ENCODE data around the gene SNRNP35.
"Not testable (repeated sequence)": the region's sequence is repeated elsewhere in the genome, so short reads cannot be mapped to it uniquely, and the experiment has no call there.

The SNRNP35 gene

DNA sequence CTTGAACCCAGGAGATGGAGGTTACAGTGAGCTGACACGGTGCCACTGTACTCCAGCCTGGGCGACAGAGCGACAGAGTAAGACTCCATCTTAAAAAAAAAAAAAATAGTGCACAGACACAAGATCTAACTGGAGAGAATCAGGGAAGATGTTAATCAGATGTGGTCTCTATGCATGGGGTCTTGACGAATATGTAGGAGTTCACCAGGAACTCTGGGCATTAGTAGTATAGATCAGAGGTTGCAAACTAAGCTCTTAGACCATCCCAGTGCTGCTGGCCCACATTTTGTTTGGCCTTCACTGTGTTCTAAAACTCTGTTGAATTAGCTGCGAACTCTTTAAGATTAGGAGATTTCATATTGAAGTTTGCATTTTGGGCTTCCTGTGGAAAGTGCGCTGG is 31.6 kb downstream of the SNRNP35 start:
- DNase-seq (ENCODE audit: low read depth): no peak

DNA sequence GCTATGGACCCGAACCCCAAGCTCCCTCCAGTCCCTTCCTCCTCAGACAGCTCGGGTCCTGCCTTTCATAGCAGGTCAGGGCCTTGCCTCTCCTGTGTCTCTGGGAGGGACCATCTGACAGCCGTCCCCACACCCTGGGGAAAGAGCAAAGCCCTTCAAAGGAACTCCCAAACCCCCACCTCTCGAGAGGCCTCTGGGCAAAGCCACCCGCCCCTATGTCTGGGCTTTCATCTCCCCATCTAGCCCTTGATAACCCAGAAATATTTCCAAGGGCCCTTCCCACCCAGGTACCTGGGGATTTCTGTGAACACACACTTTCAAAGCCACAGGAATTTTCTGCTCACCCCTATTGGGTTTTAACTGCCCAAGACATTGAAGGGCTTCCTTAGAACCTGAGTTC is 32.1 kb downstream of the SNRNP35 start:
- DNase-seq (ENCODE audit: low read depth): no peak

DNA sequence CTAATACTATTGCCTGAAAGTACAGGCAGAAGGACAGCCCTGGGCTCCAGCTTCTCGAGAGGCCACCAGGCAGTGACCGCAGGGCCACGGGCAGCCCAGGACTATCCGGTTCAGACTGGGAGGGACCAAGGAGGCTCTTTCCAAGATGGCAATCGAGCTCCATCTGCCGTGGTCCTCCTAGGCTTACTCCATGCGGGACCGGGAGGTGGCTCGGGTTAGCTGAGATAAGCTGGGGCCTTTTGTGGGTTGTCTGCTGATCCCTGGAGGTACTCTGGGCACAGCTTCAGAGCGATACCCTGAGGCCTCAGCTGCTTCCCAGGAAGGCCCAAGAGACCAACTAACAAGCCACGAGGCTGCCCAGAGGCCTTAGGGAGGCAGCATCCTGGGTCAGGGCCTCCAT is 33.1 kb downstream of the SNRNP35 start:
- DNase-seq (ENCODE audit: low read depth): no peak

DNA sequence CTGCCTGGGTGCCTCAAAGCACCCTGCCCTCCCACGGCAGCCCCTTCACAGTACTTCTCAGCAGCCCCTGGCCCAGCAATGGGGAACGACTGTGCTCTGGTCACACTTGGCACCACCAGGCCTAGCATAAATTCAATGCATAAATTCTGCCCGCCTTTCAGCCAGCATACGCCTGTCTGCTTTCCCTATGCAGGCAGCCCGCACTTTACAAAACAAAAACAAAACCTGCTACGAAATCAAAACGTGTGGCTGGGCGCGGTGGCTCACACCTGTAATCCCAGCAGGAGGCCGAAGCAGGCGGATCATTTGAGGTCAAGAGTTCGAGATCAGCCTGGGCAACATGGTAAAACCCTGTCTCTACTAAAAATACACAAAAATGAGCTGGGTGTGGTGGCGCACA is 33.5 kb downstream of the SNRNP35 start:
- DNase-seq (ENCODE audit: low read depth): no peak

DNA sequence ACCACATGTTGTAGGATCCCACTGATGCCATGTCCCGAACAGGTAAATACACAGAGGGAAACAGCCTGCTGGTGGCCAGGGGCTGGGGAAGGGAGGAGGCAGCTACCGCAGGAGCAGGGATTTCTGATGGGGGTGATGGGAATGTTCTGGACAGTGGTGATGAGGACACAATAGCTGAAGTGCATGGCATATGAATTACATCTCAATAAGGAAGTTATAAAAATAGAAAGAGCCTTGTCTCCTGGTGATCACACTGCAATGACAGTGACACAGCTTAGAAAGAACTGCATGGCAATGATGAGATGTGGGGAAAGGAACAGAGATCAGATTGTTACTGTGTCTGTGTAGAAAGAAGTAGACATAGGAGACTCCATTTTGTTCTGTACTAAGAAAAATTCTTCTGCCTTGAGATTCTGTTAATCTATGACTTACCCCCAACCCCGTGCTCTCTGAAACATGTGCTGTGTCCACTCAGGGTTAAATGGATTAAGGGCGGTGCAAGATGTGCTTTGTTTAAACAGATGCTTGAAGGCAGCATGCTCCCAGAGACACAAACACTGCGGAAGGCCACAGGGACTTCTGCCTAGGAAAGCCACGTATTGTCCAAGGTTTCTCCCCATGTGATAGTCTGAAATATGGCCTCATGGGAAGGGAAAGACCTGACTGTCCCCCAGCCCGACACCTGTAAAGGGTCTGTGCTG is 34.5 kb downstream of the SNRNP35 start:
- not testable (repeated sequence) for DNase-seq (ENCODE audit: low read depth)

DNA sequence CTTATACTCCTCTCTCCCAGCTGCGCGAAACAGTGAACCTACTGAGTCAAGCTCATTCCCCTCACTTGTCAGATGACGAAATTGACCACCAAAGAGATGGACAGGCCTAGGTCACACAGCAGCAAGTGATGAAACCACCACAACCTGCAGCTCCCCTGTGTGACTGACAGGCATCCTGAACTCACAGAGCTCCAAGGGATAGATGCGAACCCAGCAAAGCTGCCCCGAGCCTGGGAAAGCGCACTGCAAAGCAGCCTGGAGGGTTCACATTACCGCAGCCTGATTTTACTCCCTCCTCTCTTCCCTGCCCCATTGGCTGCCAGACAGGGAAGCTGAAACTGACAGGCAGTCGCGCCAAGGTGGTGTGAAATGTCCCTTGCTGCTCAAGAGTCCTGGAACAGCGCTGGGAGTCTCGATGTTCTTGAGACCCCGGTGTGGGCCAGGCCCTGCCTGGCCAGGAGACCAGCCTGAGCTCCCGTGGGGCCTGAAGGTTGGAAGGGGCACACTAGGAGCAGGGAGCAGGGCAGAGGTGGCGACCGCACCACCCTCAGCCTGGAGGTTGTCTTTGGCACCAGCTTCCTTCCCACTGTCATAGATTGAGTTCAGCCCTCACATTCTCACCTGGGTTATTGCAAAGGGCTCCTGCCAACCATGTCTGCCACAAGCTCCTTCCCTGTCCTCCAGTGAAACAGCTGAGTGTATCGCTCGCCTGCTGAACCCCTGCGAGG is 36.3 kb downstream of the SNRNP35 start:
- DNase-seq (ENCODE audit: low read depth): no peak

DNA sequence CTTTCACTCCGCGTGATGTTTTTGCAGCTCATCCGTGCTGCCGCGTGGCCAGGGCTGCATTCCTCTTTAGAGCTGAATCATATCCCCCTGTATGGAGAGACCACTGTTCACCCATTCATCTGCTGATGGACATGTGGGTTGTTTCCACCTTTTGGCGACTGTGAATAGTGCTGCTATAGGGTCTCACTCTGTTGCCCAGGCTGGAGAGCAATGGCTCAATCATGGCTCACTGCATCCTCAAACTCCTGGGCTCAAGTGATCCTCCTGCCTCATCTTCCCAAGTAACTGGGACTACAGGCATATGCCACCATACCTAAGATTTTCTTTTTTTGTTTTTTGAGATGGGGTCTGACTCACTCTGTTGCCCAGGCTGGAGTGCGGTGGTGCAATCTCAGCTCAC is 39.1 kb downstream of the SNRNP35 start:
- DNase-seq (ENCODE audit: low read depth): no peak

DNA sequence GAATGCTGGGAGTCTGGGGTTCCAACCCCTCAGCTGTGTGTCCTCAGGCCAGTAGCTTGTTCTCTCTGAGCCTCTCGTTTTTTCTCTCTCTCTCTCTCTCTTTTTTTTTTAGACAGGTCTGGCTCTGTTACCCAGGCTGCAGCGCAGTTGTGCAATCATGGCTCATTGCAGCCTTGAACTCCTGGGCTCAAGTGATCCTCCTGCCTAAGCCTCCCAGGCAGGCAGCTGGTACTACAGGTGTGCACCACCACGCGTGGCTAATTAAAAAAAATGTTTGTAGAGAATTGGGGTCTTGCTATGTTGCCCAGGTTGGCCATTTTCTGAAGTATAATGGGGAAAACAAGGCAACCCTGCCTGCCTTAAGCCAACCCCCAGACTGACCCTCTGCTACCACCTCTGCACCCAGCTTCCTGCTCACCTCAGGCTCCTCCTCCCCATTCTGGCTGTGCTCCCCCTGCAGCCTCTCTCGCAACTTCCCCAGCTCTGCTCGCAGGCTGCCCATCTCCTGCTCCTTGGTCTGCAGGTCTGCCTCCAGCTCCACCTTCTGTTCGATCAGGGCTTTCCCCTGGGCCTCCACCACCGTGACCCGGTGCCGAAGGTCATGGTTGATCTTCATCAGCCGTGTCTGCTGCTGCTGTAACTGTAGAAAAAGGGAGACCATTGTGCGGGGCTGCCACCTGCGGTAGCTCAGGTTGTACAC is 40.3 kb downstream of the SNRNP35 start:
- DNase-seq (ENCODE audit: low read depth): no peak

DNA sequence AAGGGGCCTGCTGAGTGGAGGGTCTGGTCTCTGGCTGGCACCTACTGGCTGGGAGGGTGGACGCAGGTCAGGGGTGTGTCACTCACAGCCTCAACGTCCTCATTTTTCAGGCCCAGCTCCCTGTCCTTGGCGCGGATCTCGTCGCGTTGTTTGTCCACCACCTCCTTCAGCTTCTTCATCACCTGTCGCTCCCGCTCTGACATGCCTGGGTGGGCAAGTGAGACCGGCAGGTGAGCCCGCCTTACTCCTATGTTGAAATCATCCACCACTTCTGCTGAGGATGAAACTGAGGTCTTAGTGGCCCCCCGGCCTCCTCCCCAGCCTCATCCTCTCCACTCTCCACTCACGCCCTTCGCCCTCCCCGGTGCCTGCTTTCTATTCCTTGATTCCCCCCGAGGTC is 41.4 kb downstream of the SNRNP35 start:
- DNase-seq (ENCODE audit: low read depth): no peak

DNA sequence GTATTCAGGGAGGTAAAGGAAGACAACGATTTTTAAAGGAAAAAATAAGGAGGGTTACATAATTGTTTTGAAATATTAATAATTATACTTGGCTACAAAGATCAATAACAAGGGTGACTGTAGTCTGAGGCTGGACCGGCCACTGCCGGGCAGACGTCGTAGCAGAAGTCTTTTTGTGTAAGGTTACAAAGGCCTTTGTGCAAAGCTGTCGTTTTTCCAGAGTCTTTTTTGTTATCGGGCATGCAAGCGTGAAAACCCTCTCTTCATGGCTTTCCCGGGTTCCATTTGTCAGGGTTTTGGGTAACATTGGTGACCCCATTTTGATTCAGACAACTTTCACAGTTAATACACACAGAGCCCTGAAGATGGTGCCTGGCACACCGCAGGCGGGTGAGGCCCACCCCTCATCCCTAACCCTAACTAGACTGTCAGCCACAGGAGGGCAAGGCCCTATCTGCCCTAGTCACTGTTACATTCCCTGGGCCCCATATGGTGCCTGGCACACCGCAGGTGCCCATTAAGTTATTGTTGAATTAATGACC is 44.3 kb downstream of the SNRNP35 start:
- DNase-seq (ENCODE audit: low read depth): no peak

DNA sequence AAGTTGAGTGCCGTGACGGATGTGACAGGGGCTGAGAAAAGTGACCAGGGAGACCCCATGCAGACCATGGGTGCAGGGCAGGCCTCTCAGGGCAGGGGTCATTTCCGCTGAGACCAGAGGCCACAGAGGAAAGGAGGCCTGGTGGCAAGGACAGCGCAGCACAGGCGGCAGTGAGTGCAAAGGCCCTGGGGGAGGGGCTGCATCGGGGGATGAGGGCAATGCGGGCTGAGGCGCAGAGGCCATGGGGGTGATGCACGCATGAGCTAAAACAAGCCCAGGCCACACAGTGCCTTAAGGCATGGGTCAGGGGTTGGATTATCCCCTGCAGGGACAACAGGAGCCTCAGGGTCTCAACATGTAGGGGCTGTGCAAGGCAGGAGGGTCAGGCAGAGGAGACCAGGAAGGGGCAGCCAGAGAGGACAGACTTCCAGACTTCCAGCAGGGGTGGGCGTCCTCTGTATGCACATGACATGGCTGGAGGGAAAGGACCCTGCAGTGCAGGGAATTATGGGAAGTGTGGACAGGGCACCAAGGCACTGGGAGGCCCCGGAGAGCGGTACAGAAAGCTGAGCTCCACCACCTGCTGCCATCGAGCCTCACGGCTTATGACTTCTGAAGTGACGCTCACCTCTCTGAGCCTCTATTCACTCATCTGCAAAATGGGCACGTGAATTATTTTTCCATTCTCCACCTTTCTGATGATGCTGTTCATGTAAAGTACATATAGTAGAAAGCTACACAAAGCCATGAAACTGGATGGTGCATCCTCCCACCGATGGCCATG is 48.3 kb downstream of the SNRNP35 start:
- DNase-seq (ENCODE audit: low read depth): no peak

DNA sequence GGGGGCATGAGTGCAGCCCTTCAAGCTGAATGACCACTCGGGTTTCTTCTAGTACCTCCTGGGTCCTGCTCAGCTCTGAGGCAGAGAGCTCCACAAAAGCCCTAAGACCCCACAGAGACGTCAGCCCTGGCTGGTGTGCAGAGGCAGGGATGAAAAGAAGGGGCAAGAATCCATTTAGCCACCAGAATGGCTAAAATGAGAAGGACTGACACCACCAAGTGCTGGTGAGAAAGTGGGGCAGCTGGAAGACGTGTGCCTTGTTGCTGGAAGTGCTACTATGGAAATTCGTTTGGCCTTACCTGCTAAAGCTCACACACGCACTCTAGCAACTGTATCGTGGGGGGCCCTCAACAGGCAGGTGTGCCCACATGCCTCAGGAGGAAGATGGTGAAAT is 48.9 kb downstream of the SNRNP35 start:
- no peak for DNase-seq (ENCODE audit: low read depth)

DNA sequence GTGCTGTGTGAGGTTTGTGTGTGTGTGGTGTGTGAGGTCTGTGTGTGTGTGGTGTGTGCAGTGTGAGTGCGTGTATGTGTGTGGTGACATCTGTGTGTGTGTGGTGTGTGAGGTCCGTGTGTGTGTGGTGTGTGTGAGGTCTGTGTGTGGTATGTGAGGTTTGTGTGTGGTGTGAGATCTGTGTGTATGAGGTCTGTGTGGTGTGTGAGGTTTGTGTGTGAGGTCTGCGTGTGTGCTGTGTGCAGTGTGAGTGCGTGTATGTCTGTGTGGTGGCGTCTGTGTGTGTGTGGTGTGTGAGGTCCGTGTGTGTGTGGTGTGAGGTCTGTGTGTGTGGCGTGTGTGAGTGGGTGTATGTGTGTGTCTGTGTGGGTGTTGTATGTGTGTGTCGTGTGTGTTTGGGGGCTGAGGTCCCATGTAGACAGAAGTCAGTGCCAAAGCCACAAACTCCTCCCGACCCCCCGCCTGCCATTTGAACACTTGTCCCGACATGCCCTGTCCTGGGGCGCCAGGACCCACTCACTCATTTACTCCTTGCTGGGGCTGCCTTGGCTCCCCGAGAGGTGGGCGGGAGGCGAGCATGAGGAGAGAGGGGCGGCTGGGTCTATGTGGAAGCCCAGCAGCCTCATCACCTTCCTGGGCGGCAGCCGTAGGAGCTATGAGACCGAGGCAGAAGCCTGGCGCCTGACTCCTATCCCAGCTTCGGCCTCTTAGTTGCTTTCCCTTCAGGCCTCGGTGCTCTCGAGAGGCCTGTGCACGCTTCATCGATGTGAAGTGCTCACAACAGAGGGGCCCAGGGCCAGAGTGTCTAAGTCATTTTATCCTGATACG is 55.1 kb downstream of the SNRNP35 start:
- no peak for DNase-seq (ENCODE audit: low read depth)

DNA sequence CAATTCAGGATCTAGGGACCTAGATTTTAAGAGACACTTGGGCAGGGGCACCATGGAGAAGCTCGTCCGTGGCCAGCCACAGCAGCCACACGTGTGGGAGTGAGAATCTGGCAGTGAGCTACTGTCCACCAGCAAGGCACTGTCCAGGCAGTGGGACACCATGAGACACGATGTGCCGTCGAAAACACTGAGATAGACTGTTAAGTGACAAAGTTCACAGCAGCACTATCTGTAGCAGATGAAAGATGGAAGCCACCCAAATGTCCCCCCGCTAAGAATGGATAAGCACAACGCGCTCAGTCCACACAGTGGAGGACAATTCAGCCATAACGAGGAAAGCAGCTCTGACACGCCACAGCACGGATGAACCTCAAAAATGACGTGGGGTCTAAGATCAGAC is 55.9 kb downstream of the SNRNP35 start:
- no peak for DNase-seq (ENCODE audit: low read depth)

DNA sequence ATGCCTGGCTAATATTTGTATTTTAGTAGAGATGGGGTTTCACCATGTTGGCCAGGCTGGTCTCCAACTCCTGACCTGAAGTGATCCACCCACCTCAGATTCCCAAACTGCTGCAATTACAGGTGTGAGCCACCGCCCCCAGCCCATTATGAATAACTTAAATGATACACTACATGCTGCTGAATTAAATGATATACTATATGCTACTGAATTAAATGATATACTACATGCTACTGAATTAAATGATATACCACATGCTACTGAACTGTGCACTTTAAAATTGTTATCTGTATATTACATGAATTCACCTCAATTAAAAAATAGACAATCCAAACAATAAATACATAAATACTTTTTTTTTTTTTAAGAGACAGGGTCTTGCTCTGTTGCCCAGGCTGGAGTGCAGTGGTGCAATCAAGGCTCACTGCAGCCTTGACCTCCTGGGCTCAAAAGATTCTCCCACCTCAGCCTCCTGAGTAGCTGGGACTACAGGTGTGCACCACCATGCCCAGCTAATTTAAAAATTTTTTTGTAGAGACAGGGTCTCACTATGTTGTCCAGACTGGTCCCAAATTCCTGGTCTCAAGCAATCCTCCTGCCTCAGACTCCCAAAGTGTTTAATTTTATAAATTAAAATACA is 56.8 kb downstream of the SNRNP35 start:
- not testable (repeated sequence) for DNase-seq (ENCODE audit: low read depth)

DNA sequence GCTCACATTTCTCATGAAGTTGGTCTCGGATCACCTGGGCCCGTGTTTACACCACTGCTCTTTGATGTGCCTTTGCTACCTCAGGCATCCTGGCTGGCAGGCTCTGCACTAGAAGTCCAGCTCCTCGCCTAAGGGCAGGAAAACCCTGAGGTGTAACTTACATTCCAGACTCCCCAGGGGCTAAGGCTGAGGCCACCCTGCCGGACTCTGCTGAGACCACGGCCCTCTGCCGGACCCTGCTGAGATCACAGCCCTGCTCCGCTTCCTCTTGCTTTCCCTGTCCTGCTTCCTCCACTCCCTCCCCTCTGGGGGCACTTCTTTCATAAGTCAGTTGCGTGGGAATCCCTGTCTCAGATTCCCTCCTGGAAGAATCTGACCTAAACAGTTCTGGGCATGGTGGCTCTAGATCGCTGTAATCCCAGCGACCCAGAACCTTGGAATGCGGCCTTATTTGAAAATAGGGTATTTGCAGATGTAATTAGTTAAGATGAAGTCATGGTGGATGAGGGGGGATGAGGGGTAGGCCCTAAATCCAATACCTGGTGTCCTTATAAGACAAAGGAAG is 58.4 kb downstream of the SNRNP35 start:
- DNase-seq (ENCODE audit: low read depth): no peak

Measured in stimulated activated CD8-positive, alpha-beta memory T cell treated with anti-CD3 and anti-CD28 coated beads, Interleukin-15, amount 100 ng/mL, for 24 hours (primary cell).